B cell (primary cell): Measurements from ENCODE around the gene ACTN1. TPM values are rescaled to one million over a fixed set of nuclear protein-coding genes. Genes with fewer than 3 reads are reported as not detected.
"Not testable (repeated sequence)": the region's sequence is repeated elsewhere in the genome, so short reads cannot be mapped to it uniquely, and the experiment has no call there.

Source experiments
- ATAC-seq: fragments of 200-7000 bp; cut with Tn5 transposase; one replicate; pipeline ENCODE4 v1.10.0; 2021; ENCODE audit warnings: low read depth, mild to moderate bottlenecking, moderate number of reproducible peaks, moderate library complexity
- CTCF ChIA-PET: fragments of 350-600 bp; sonication (Branson Sonifier 250); formaldehyde crosslinking; loops from one replicate; lab custom pipeline; 2021; ENCODE audit warnings: antibody characterized with exemption, inconsistent platforms; lab: Charles Lee
- POLR2A ChIA-PET: fragments of 350-600 bp; sonication (Branson Sonifier 250); formaldehyde crosslinking; loops from one replicate; lab custom pipeline; 2021; ENCODE audit warnings: antibody characterized with exemption; lab: Charles Lee
- DNase-seq: peaks from one replicate; pipeline ENCODE4 v3.0.0; 2013
- H2AFZ ChIP-seq: 2 replicates; pipeline ENCODE4 v1.6.1; 2012; ENCODE audit warnings: mild to moderate bottlenecking, low read depth, low read length; ENCODE audit not compliant: insufficient read depth, poor library complexity, severe bottlenecking
- H3K27ac ChIP-seq, 2 donors: 1 replicate in 1 of 2; 2 replicates in 1 of 2; pipeline ENCODE4 v1.5.1; 2012 to 2013; ENCODE audit warnings: low read length in 2 of 2, mild to moderate bottlenecking in 2 of 2, moderate library complexity in 1 of 2
- H3K27me3 ChIP-seq, 4 experiments: fragments of 200-600 bp in 1 of 4; sonication (generic) in 1 of 4; replicated peaks in 1 of 4; 1 replicate in 2 of 4; 2 replicates in 2 of 4; pipeline versions ENCODE4 v1.6.1 to v1.7.0; 2013 to 2016; ENCODE audit warnings: low read length in 3 of 4, mild to moderate bottlenecking in 2 of 4, mixed read lengths in 1 of 4, moderate library complexity in 1 of 4; ENCODE audit not compliant: insufficient read depth in 4 of 4, control insufficient read depth in 3 of 4; ENCODE audit errors: control extremely low read depth in 1 of 4
- H3K36me3 ChIP-seq, 2 experiments: replicated peaks in 1 of 2; 1 replicate in 1 of 2; 2 replicates in 1 of 2; pipeline versions ENCODE4 v1.6.1 to v1.7.1; 2013; ENCODE audit warnings: low read length in 1 of 2; ENCODE audit not compliant: insufficient read depth in 2 of 2, control insufficient read depth in 1 of 2; ENCODE audit errors: control extremely low read depth in 1 of 2, extremely low read depth in 1 of 2
- H3K4me1 ChIP-seq, 2 donors: fragments of 200-600 bp in 1 of 2; sonication (generic) in 1 of 2; 1 replicate in 1 of 2; 2 replicates in 1 of 2; pipeline versions ENCODE4 v1.5.1 to v1.6.1; 2013 to 2017; ENCODE audit warnings: low read length in 2 of 2; ENCODE audit not compliant: control insufficient read depth in 2 of 2, insufficient read depth in 2 of 2
- H3K4me2 ChIP-seq: replicated peaks from 2 replicates; pipeline ENCODE3; 2012; ENCODE audit warnings: mild to moderate bottlenecking, low read depth, low read length; ENCODE audit not compliant: poor library complexity, severe bottlenecking
- H3K4me3 ChIP-seq, 5 experiments: fragments of 200-600 bp in 1 of 5; sonication (generic) in 1 of 5; 1 replicate in 3 of 5; 2 replicates in 2 of 5; pipeline versions ENCODE4 v1.5.1 to v1.7.0; 2011 to 2016; ENCODE audit warnings: low read length in 4 of 5, mild to moderate bottlenecking in 4 of 5, low read depth in 2 of 5, control low read depth in 1 of 5, moderate library complexity in 1 of 5; ENCODE audit not compliant: insufficient read depth in 1 of 5; ENCODE audit errors: control extremely low read depth in 1 of 5, extremely low read depth in 1 of 5
- H3K79me2 ChIP-seq: fragments of 200-600 bp; sonication (generic); one replicate; pipeline ENCODE4 v1.6.0; 2016; ENCODE audit warnings: low read length; ENCODE audit not compliant: control insufficient read depth, insufficient read depth
- H3K9ac ChIP-seq: fragments of 200-600 bp; sonication (generic); 2 replicates; pipeline ENCODE4 v1.6.1; 2017; ENCODE audit warnings: mild to moderate bottlenecking, low read length, moderate library complexity
- H3K9me3 ChIP-seq, 3 donors: one replicate each; pipeline versions ENCODE4 v1.6.1 to v1.7.1; 2013; ENCODE audit warnings: low read length in 2 of 3; ENCODE audit not compliant: control insufficient read depth in 2 of 3, insufficient read depth in 1 of 3; ENCODE audit errors: control extremely low read depth in 1 of 3
- H4K20me1 ChIP-seq: 2 replicates; pipeline ENCODE4 v1.6.0; 2012; ENCODE audit warnings: mild to moderate bottlenecking, low read length; ENCODE audit not compliant: insufficient read depth, control insufficient read depth, poor library complexity, severe bottlenecking
- H3K27ac Mint-ChIP-seq: one replicate; pipeline ENCODE4 v1.8.0; 2021; ENCODE audit warnings: mixed read lengths
- H3K27me3 Mint-ChIP-seq: one replicate; pipeline ENCODE4 v1.8.0; 2021; ENCODE audit warnings: mixed read lengths
- H3K4me1 Mint-ChIP-seq: one replicate; pipeline ENCODE4 v1.8.0; 2021; ENCODE audit warnings: mixed read lengths
- H3K4me3 Mint-ChIP-seq: one replicate; pipeline ENCODE4 v1.8.0; 2021; ENCODE audit warnings: mixed read lengths
- H3K9me3 Mint-ChIP-seq: one replicate; pipeline ENCODE4 v1.8.0; 2022; ENCODE audit warnings: mixed read lengths; ENCODE audit not compliant: insufficient read depth
- EZH2 ChIP-seq: IDR thresholded peaks from 2 replicates; pipeline ENCODE4 v1.6.1; 2012; ENCODE audit warnings: borderline replicate concordance, low read depth, mild to moderate bottlenecking, moderate library complexity, low read length; ENCODE audit not compliant: insufficient read depth, poor library complexity, severe bottlenecking
- WGBS: methylation state at CpG from one replicate; pipeline ENCODE4 v1.1.5; 2013; ENCODE audit warnings: missing lambda C conversion rate; ENCODE audit not compliant: insufficient coverage; 5-methylcytosine and 5-hydroxymethylcytosine counted together
- intact Hi-C: fragments of 100-400 bp; cut with micrococcal nuclease; formaldehyde crosslinking; loops from one replicate; pipeline ENCODE4 v1.10.0; 2022
- polyA plus RNA-seq: library from polyadenylated mRNA; depleted of rRNA; stranded (reverse); fragments of >200 nt; gene quantifications from 2 replicates; pipeline ENCODE4 v1.2.3, GENCODE V29; 2012
- total RNA-seq, 2 donors: library from RNA; stranded (reverse); fragments of 120-200 nt in 1 of 2; gene quantifications; 1 replicate in 1 of 2; 2 replicates in 1 of 2; pipeline versions ENCODE4 v1.2.3 to v1.2.4, GENCODE V29; 2013 to 2022
- TF ChIP-seq, protein P1 (sequence below): fragments of 200-600 bp; IDR thresholded peaks from one replicate; pipeline ENCODE4 v1.8.0; 2022; ENCODE audit warnings: antibody characterized with exemption, mild to moderate bottlenecking

Gene ACTN1
- total and polyA plus RNA-seq, 2 donors (not counting 1 experiment from before 2014, with no cell fraction given) = 0.74 to 0.89 TPM

DNA sequence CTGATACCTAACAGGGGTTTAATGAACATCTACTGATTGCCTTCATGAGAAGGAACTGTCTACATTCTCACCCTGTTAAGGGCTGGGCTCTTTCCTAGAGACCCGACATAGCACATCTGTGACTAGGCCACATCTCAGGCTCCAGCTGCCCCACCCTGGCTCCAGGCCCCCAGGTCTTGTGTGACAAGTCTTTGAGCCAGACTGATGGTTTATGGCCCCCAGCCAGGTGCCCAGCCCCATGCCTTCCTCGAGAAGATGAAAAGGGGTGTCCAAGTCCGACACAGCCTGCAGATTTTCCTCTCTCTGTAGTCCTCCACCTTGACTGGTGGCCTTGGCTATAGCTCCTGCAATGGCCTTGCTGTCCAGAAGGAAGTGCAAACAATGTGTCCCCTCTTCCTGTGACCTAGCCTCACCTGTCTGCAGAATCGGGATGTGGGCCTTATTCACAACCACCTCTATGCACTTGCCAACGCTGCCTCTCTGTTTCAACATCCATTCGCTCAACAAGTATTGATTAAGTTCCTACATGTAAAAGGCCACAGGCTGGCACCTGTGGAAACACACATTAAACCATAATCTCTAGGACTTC lies 4.2 kb downstream of the ACTN1 start:
- H3K79me2 ChIP-seq = no peaks in the 10 kb centered on the region
- no peak for TF ChIP-seq EZH2
- TF ChIP-seq, protein P1, sequence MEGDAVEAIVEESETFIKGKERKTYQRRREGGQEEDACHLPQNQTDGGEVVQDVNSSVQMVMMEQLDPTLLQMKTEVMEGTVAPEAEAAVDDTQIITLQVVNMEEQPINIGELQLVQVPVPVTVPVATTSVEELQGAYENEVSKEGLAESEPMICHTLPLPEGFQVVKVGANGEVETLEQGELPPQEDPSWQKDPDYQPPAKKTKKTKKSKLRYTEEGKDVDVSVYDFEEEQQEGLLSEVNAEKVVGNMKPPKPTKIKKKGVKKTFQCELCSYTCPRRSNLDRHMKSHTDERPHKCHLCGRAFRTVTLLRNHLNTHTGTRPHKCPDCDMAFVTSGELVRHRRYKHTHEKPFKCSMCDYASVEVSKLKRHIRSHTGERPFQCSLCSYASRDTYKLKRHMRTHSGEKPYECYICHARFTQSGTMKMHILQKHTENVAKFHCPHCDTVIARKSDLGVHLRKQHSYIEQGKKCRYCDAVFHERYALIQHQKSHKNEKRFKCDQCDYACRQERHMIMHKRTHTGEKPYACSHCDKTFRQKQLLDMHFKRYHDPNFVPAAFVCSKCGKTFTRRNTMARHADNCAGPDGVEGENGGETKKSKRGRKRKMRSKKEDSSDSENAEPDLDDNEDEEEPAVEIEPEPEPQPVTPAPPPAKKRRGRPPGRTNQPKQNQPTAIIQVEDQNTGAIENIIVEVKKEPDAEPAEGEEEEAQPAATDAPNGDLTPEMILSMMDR = no peak
- no peak for ATAC-seq
- Mint-ChIP-seq H3K27me3 (peaks cover 24% of the 10 kb centered on the region), H3K4me1 (peaks cover 5% of the 10 kb centered on the region), H3K4me3 (no peak overlapping the region), H3K9me3 (no peaks in the 10 kb centered on the region), H3K27ac (no peak overlapping the region)
- H3K9ac ChIP-seq = no peak overlapping the region
- intact Hi-C loops = no loop called here
- H3K27ac ChIP-seq = no peak overlapping the region
- H3K27me3 ChIP-seq = peaks cover 0 to 41% (median 9%) of the 10 kb centered on the region in 4 experiments
- no peak overlapping the region for H3K4me3 ChIP-seq
- DNase-seq = no peak
- peaks cover 0 to 24% (median 3%) of the 10 kb centered on the region in 3 donors for H3K9me3 ChIP-seq
- WGBS = 99% methylated on average over 6 of the region's 6 CpGs
- peaks cover 14 to 16% of the 10 kb centered on the region in 2 donors for H3K4me1 ChIP-seq
- CTCF ChIA-PET = no interaction called here
- H3K4me2 ChIP-seq = no peak overlapping the region
- H3K36me3 ChIP-seq = no peaks in the 10 kb centered on the region
- POLR2A ChIA-PET = no interaction called here
- no peak overlapping the region for H2AFZ ChIP-seq
- H4K20me1 ChIP-seq = no peaks in the 10 kb centered on the region

DNA sequence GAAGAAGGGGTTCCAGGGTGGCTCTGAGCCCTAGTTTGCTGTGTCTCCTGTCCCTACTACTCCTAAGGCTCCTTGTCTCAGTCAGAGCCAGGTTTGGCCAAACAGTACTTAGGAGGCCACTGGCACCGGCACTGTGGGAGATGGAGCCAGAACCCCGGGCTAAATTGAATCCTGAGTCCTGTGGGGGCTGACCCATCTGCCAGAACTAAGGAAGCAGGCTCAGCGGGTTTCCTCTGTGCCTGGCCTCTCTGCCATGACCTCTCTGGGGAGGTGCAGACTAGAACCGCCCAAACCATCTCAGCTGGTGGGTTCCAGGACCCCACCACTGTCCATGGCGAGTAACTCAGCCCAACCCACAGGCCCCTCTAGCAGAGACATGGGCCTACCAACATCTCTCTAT lies 5.5 kb downstream of the ACTN1 start:
- intact Hi-C loops = no loop called here
- no peak overlapping the region for H3K27ac ChIP-seq
- H3K4me1 Mint-ChIP-seq = peaks cover 2% of the 10 kb centered on the region
- no peak for ATAC-seq
- ChIA-PET POLR2A (no interaction called here), CTCF (no interaction called here)
- no peaks in the 10 kb centered on the region for H4K20me1 ChIP-seq
- no peak overlapping the region for H3K27ac Mint-ChIP-seq
- H2AFZ ChIP-seq = no peak overlapping the region
- H3K9me3 Mint-ChIP-seq = no peaks in the 10 kb centered on the region
- H3K9me3 ChIP-seq = peaks cover 0 to 24% (median 3%) of the 10 kb centered on the region in 3 donors
- 89% methylated on average over 4 of the region's 5 CpGs for WGBS
- H3K36me3 ChIP-seq = no peaks in the 10 kb centered on the region
- H3K4me1 ChIP-seq = peaks cover 9 to 14% of the 10 kb centered on the region in 2 donors
- H3K27me3 Mint-ChIP-seq = peaks cover 21% of the 10 kb centered on the region
- H3K79me2 ChIP-seq = no peaks in the 10 kb centered on the region
- no peak overlapping the region for H3K4me3 Mint-ChIP-seq
- H3K27me3 ChIP-seq = peaks cover 0 to 31% (median 8%) of the 10 kb centered on the region in 4 experiments
- no peak overlapping the region for H3K4me2 ChIP-seq
- TF ChIP-seq EZH2 = no peak
- TF ChIP-seq, protein P1 = no peak
- H3K9ac ChIP-seq = no peak overlapping the region
- no peak overlapping the region for H3K4me3 ChIP-seq
- no peak for DNase-seq

DNA sequence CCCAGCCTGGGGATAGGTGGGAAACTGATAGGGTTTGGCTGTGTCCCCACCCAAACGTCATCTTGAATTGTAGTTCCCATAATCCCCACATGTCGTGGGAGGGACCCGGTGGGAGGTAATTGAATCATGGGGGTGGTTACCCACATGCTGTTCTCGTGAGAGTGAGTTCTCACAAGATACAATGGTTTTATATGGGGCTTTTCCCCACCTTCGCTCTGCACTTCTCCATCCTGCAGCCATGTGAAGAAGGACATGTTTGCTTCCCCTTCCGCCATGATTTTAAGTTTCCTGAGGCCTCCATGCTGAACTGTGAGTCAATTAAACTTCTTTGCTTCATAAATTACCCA lies 5.9 kb downstream of the ACTN1 start:
- no CpG with 5 or more reads among the region's 6 CpGs for WGBS
- POLR2A ChIA-PET, H3K4me2 ChIP-seq, H3K4me3 ChIP-seq, H3K9me3 Mint-ChIP-seq, ATAC-seq, H3K27ac ChIP-seq, H2AFZ ChIP-seq, H3K4me3 Mint-ChIP-seq, CTCF ChIA-PET, H3K79me2 ChIP-seq, H4K20me1 ChIP-seq, DNase-seq, H3K36me3 ChIP-seq, H3K27ac Mint-ChIP-seq, H3K4me1 Mint-ChIP-seq, H3K9ac ChIP-seq, intact Hi-C loops: not testable (repeated sequence)
- Histone ChIP-seq H3K9me3 (peaks cover 0 to 22% (median 3%) of the 10 kb centered on the region in 3 donors), H3K27me3 (peaks cover 0 to 28% (median 7%) of the 10 kb centered on the region in 4 experiments), H3K4me1 (peaks cover 7 to 10% of the 10 kb centered on the region in 2 donors)
- H3K27me3 Mint-ChIP-seq = peaks cover 21% of the 10 kb centered on the region
